GM23338 (cell line): ENCODE data around the gene CDKAL1. TPM values are rescaled to one million over a fixed set of nuclear protein-coding genes. Genes with fewer than 3 reads are reported as not detected.

Experiments used
- ATAC-seq: fragments of 200-7000 bp; cut with Tn5 transposase; 3 replicates; pipeline ENCODE4 v1.9.1; 2020
- DNase-seq: peaks from one replicate; pipeline ENCODE4 v3.0.0-alpha.2; 2015; ENCODE audit warnings: low spot score
- H2AFZ ChIP-seq: fragments of 200-600 bp; sonication (generic); 2 replicates; pipeline ENCODE4 v1.8.0; 2016; ENCODE audit warnings: antibody characterized with exemption, mild to moderate bottlenecking, moderate library complexity
- H3F3A ChIP-seq: fragments of 200-600 bp; sonication (generic); replicated peaks from 2 replicates; pipeline ENCODE4 v1.8.0; 2017; ENCODE audit warnings: antibody characterized with exemption, mixed run types, low read depth
- H3K27ac ChIP-seq: fragments of 200-600 bp; sonication (generic); 2 replicates; pipeline ENCODE4 v1.6.1; 2016; ENCODE audit warnings: low read depth
- H3K27me3 ChIP-seq: fragments of 200-600 bp; sonication (generic); 2 replicates; pipeline ENCODE4 v1.8.0; 2016; ENCODE audit warnings: mild to moderate bottlenecking, mixed run types, moderate library complexity; ENCODE audit not compliant: insufficient read depth
- H3K36me3 ChIP-seq: fragments of 200-600 bp; sonication (generic); 2 replicates; pipeline ENCODE4 v1.8.0; 2016; ENCODE audit warnings: mild to moderate bottlenecking; ENCODE audit not compliant: insufficient read depth
- H3K4me1 ChIP-seq: fragments of 200-600 bp; sonication (generic); 2 replicates; pipeline ENCODE4 v1.8.0; 2016; ENCODE audit warnings: mild to moderate bottlenecking, moderate library complexity; ENCODE audit not compliant: insufficient read depth
- H3K4me2 ChIP-seq: fragments of 200-600 bp; sonication (generic); 2 replicates; pipeline ENCODE4 v1.7.1; 2017; ENCODE audit warnings: mixed run types
- H3K4me3 ChIP-seq: fragments of 200-600 bp; sonication (generic); 2 replicates; pipeline ENCODE4 v1.6.1; 2016; ENCODE audit warnings: mixed run types
- H3K79me2 ChIP-seq: fragments of 200-600 bp; sonication (generic); replicated peaks from 2 replicates; pipeline ENCODE4 v1.8.0; 2017; ENCODE audit warnings: mild to moderate bottlenecking; ENCODE audit not compliant: insufficient read depth
- H3K9me2 ChIP-seq: fragments of 200-600 bp; sonication (generic); 2 replicates; pipeline ENCODE4 v1.8.0; 2017; ENCODE audit not compliant: insufficient read depth
- H4K20me1 ChIP-seq: fragments of 200-600 bp; sonication (generic); replicated peaks from 2 replicates; pipeline ENCODE4 v1.8.0; 2017; ENCODE audit warnings: mild to moderate bottlenecking; ENCODE audit not compliant: insufficient read depth
- H3K27ac Mint-ChIP-seq: 2 replicates; pipeline ENCODE4 v1.8.0; 2020; ENCODE audit warnings: inconsistent platforms, mild to moderate bottlenecking, moderate library complexity, mixed read lengths
- H3K27me3 Mint-ChIP-seq: 3 replicates; pipeline ENCODE4 v1.8.0; 2022; ENCODE audit warnings: low read depth, mild to moderate bottlenecking, moderate library complexity, mixed read lengths, inconsistent platforms; ENCODE audit not compliant: insufficient read depth, poor library complexity
- H3K36me3 Mint-ChIP-seq: 3 replicates; pipeline ENCODE4 v1.8.0; 2021; ENCODE audit warnings: low read depth, mild to moderate bottlenecking, inconsistent platforms, moderate library complexity, mixed read lengths
- H3K4me1 Mint-ChIP-seq: 3 replicates; pipeline ENCODE4 v1.8.0; 2020; ENCODE audit warnings: mild to moderate bottlenecking, inconsistent platforms, mixed read lengths
- H3K4me3 Mint-ChIP-seq: 3 replicates; pipeline ENCODE4 v1.8.0; 2021; ENCODE audit warnings: moderate library complexity, mild to moderate bottlenecking, inconsistent platforms, mixed read lengths
- H3K9me3 Mint-ChIP-seq: 3 replicates; pipeline ENCODE4 v1.8.0; 2020; ENCODE audit warnings: moderate library complexity, mild to moderate bottlenecking, inconsistent platforms, mixed read lengths
- STAT1 ChIP-seq: IDR thresholded peaks from one replicate; pipeline ENCODE4 v1.6.1; 2016; ENCODE audit warnings: antibody characterized with exemption; ENCODE audit not compliant: unreplicated experiment
- polyA plus RNA-seq: library from polyadenylated mRNA; unstranded; fragments of >200 nt; fragmentation: Nextera tagmentation; extraction: Ambion mirVana; gene quantifications from 2 replicates; pipeline ENCODE4 v1.2.1, GENCODE V29; 2016
- total RNA-seq: library from RNA; depleted of rRNA; stranded (reverse); fragments of >200 nt; shearing (Covaris generic); gene quantifications from 2 replicates; pipeline ENCODE4 v1.2.3, GENCODE V29; 2014
- TF ChIP-seq, protein P1 (sequence below): fragments of 250-450 bp; sonication (Bioruptor Pico); IDR thresholded peaks from 2 replicates; pipeline ENCODE4 v1.5.0; 2020; ENCODE audit warnings: mild to moderate bottlenecking, moderate library complexity
- TF ChIP-seq, protein P2 (sequence below): IDR thresholded peaks from 2 replicates; pipeline ENCODE4 v1.6.1; 2016; ENCODE audit warnings: antibody characterized with exemption
- TF ChIP-seq, protein P3 (sequence below), 2 experiments: fragments of 200-600 bp in 1 of 2; sonication (generic) in 1 of 2; conservative IDR thresholded peaks; 2 replicates each; pipeline versions ENCODE4 v1.5.1 to v1.6.1; 2016 to 2017; ENCODE audit warnings: antibody characterized with exemption in 2 of 2, low read depth in 2 of 2, mild to moderate bottlenecking in 2 of 2, moderate library complexity in 1 of 2

CDKAL1 gene
- total and polyA plus RNA-seq, 2 experiments from 2014 or later: 17.8 to 35.0 TPM

DNA sequence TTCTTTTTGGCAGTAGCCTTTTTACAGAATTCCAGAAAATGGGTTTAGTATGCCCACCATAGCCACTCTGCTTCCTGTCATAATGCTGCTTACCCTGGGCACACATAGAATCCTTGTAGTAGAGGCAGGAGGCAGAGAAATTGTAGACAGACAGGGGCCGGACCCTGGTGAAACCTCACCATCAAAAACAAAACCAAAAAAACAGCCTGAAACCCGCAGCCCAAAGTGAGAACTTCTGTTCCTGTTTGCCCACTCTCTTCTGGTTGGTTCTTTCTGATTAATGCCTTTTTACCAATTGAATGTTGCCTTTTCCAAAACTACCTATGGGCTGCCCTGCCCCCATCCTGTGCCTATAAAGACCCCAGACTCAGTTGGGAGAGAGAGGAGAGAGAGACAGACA is 188.2 kb downstream of the CDKAL1 start:
- Mint-ChIP-seq H3K27me3 (peaks cover 2% of the 10 kb centered on the region), H3K9me3 (peaks cover 20% of the 10 kb centered on the region; the same call in 2 of the 3 replicates), H3K27ac (no peak overlapping the region), H3K36me3 (peaks cover 24% of the 10 kb centered on the region), H3K4me3 (no peak overlapping the region), H3K4me1 (peaks cover 31% of the 10 kb centered on the region)
- Histone ChIP-seq H4K20me1 (no peaks in the 10 kb centered on the region; the same call in 1 of the 2 replicates), H3K4me3 (no peak overlapping the region), H3K4me2 (no peak overlapping the region), H3K36me3 (no peaks in the 10 kb centered on the region), H3K4me1 (peaks cover 23% of the 10 kb centered on the region), H3K27me3 (no peaks in the 10 kb centered on the region), H3K79me2 (peaks cover 17% of the 10 kb centered on the region; the same call in 1 of the 2 replicates), H2AFZ (no peak overlapping the region), H3K9me2 (peaks cover 3% of the 10 kb centered on the region; the same call in 1 of the 2 replicates), H3F3A (no peaks in the 10 kb centered on the region), H3K27ac (no peak overlapping the region)
- no peak for TF ChIP-seq STAT1
- TF ChIP-seq, protein P1, sequence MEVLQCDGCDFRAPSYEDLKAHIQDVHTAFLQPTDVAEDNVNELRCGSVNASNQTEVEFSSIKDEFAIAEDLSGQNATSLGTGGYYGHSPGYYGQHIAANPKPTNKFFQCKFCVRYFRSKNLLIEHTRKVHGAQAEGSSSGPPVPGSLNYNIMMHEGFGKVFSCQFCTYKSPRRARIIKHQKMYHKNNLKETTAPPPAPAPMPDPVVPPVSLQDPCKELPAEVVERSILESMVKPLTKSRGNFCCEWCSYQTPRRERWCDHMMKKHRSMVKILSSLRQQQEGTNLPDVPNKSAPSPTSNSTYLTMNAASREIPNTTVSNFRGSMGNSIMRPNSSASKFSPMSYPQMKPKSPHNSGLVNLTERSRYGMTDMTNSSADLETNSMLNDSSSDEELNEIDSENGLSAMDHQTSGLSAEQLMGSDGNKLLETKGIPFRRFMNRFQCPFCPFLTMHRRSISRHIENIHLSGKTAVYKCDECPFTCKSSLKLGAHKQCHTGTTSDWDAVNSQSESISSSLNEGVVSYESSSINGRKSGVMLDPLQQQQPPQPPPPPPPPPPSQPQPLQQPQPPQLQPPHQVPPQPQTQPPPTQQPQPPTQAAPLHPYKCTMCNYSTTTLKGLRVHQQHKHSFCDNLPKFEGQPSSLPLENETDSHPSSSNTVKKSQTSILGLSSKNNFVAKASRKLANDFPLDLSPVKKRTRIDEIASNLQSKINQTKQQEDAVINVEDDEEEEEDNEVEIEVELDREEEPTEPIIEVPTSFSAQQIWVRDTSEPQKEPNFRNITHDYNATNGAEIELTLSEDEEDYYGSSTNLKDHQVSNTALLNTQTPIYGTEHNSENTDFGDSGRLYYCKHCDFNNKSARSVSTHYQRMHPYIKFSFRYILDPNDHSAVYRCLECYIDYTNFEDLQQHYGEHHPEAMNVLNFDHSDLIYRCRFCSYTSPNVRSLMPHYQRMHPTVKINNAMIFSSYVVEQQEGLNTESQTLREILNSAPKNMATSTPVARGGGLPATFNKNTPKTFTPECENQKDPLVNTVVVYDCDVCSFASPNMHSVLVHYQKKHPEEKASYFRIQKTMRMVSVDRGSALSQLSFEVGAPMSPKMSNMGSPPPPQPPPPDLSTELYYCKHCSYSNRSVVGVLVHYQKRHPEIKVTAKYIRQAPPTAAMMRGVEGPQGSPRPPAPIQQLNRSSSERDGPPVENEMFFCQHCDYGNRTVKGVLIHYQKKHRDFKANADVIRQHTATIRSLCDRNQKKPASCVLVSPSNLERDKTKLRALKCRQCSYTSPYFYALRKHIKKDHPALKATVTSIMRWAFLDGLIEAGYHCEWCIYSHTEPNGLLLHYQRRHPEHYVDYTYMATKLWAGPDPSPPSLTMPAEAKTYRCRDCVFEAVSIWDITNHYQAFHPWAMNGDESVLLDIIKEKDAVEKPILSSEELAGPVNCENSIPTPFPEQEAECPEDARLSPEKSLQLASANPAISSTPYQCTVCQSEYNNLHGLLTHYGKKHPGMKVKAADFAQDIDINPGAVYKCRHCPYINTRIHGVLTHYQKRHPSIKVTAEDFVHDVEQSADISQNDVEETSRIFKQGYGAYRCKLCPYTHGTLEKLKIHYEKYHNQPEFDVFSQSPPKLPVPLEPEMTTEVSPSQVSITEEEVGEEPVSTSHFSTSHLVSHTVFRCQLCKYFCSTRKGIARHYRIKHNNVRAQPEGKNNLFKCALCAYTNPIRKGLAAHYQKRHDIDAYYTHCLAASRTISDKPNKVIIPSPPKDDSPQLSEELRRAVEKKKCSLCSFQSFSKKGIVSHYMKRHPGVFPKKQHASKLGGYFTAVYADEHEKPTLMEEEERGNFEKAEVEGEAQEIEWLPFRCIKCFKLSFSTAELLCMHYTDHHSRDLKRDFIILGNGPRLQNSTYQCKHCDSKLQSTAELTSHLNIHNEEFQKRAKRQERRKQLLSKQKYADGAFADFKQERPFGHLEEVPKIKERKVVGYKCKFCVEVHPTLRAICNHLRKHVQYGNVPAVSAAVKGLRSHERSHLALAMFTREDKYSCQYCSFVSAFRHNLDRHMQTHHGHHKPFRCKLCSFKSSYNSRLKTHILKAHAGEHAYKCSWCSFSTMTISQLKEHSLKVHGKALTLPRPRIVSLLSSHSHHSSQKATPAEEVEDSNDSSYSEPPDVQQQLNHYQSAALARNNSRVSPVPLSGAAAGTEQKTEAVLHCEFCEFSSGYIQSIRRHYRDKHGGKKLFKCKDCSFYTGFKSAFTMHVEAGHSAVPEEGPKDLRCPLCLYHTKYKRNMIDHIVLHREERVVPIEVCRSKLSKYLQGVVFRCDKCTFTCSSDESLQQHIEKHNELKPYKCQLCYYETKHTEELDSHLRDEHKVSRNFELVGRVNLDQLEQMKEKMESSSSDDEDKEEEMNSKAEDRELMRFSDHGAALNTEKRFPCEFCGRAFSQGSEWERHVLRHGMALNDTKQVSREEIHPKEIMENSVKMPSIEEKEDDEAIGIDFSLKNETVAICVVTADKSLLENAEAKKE: no peak
- TF ChIP-seq, protein P2, sequence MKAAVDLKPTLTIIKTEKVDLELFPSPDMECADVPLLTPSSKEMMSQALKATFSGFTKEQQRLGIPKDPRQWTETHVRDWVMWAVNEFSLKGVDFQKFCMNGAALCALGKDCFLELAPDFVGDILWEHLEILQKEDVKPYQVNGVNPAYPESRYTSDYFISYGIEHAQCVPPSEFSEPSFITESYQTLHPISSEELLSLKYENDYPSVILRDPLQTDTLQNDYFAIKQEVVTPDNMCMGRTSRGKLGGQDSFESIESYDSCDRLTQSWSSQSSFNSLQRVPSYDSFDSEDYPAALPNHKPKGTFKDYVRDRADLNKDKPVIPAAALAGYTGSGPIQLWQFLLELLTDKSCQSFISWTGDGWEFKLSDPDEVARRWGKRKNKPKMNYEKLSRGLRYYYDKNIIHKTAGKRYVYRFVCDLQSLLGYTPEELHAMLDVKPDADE: no peak
- TF ChIP-seq, protein P3, sequence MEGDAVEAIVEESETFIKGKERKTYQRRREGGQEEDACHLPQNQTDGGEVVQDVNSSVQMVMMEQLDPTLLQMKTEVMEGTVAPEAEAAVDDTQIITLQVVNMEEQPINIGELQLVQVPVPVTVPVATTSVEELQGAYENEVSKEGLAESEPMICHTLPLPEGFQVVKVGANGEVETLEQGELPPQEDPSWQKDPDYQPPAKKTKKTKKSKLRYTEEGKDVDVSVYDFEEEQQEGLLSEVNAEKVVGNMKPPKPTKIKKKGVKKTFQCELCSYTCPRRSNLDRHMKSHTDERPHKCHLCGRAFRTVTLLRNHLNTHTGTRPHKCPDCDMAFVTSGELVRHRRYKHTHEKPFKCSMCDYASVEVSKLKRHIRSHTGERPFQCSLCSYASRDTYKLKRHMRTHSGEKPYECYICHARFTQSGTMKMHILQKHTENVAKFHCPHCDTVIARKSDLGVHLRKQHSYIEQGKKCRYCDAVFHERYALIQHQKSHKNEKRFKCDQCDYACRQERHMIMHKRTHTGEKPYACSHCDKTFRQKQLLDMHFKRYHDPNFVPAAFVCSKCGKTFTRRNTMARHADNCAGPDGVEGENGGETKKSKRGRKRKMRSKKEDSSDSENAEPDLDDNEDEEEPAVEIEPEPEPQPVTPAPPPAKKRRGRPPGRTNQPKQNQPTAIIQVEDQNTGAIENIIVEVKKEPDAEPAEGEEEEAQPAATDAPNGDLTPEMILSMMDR (conservative IDR thresholded peaks at IDR 0.05; ENCODE audit: low read depth in 2 of 2): no peak
- no peak for ATAC-seq
- DNase-seq: no peak
